ENCODE results near the gene MRPL39.

GRCh38 chr21:25556091-25556490 is 51.2 kb downstream of the MRPL39 start:
- TF ChIP-seq, protein P1, sequence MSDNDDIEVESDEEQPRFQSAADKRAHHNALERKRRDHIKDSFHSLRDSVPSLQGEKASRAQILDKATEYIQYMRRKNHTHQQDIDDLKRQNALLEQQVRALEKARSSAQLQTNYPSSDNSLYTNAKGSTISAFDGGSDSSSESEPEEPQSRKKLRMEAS (IDR thresholded peaks at IDR 0.05), result no peak
- no peak for TF ChIP-seq FOXM1 (IDR thresholded peaks at IDR 0.05; ENCODE audit: borderline replicate concordance, low read depth)

Measured in Ishikawa (cell line).